Smooth muscle cell of the brain vasculature (primary cell): ENCODE measurements around the gene SLC7A8.

Experiments used
- DNase-seq: peaks from one replicate; pipeline ENCODE4 v3.0.0-alpha.2; 2012; ENCODE audit warnings: low read depth, low spot score

SLC7A8 gene

GRCh38 chr14:23130871-23131270 is 52.6 kb downstream of the SLC7A8 start:
- no peak for DNase-seq

GRCh38 chr14:23129759-23130316 is 53.6 kb downstream of the SLC7A8 start:
- no peak for DNase-seq

DNA sequence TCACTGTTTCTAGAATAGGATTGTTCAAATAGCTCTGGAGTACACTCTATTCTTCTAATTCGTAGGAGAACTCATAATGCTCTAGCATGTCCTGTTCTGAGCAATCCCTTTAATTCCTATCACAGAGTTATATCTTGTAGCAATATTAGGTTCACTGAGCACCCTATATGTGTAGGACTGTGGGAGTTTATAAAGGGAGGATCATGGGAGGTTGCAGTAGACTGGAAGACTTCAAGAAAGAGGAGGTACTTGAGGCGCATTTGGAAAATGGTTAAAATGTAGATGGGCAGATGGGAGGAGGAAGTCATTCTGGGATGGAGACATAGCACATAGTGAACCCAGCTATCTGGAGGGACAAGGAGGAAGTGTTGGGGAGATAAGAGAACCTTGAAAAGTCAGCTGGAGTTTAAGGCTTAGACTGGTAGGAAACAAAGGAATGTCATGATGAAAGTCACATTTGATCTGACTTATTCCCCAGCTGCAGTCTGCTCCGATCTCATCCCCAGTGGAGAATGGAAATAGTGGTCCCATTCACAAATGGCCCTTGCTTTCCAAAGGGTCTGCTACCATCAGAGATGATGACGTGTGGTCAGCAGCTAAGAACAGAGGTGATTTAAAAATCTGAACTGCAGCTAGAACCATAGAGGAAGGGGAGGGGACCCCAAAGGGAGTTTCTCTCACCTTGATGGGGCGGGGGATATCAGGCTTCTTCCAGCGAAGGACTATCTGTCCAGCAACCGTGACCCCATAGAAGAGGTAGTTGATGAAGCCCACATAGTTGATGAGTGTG is 54.3 kb downstream of the SLC7A8 start:
- DNase-seq, result no peak

- no peak for DNase-seq
Measured at GRCh38 chr14:23127861-23128260, 55.6 kb downstream of the SLC7A8 start.

- no peak for DNase-seq
Measured at GRCh38 chr14:23126548-23127278, 56.7 kb downstream of the SLC7A8 start.

DNA sequence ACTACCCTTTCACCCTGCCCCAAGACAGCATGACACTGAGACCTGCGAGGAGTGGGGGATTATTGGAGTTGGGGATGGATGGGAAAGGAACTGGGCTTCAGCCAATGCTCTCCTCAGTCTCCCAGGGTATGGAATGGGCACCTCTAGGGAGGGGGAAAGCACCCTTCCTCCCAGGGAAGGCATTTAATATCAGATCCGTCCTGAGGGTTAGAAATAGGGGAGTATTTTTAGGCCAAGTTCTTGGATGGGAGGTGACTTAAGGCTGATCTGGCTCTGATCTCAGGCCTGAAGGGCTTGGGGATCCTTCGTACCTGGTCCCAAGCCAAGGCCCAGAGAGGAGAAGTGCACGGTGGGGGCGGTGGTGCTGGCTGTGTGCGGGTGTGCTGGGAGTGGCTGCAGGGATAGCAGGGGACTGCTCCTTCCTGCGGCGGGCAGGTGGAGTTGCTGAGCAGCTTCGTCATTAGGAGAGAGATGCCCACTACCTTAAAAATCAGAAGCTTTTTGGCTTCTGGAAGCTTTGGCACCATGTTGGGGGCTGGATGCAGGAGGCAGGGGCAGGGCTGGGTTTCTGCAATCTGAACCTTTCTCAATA is 57.4 kb downstream of the SLC7A8 start:
- DNase-seq, result no peak

DNA sequence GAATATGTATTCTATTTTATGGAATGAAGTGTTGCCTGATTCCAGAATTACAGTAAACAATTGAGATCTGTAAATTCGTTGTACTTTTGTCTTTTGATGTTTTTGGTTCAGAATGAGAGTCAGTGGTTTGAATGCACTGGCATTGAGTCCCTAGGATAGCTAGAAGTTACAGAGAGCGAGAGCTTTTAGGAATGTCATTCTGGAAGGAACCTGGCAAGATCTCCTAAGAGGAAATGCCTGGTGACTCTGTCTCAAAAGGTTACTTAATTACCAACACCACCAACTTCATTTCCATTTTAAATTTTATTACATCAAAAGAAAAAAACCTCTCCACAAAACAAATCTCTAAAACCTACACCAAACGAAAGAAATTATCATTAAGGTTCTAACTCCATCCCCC is 58.4 kb downstream of the SLC7A8 start:
- no peak for DNase-seq

DNA sequence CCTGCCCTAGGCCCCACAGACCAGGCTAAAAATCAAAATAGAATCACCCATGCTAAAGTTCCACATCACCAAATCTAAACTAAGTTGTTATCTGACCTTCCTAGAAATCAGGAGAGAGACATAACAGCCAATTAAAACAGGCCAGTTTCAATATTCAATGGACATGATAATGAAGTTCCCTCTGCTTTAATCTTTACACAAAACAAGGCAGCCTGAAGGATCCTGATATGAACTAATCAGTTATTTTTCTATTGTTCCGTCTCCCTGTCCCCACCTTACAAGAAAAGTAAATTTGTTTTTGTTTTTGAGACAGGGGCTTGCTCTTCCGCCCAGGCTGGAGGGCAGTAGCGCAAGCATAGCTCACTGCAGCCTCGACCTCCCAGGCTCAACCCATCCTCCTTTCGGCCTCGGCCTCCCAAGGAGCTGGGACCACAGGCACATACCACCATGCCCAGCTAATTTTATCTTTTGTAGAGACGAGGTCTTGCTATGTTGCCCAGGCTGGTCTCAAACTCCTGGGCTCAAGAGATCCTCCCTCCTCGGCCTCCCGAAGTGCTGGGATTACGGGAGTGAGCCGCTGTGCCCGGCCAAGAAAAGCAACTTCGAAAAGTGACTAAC is 59.0 kb downstream of the SLC7A8 start:
- DNase-seq, result no peak

DNA sequence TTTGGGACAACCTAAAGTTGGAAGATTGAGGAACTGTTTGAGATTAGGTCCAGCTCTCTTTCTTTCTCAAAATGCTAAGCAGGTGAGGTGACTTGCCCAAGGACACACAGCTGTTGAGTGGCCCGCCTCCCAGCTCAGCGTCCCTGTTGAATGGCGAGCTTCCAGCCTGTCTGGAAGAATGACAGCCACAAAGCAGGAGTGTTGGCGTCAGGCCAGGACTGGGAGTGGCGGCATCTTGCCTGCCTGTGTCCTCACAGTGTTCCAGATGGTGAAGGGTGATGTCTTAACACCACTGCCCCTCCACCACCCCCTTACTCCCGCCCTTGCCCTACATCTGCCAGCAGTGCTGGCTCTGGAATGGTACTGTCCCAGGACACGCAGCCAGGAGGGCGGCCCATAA is 60.0 kb downstream of the SLC7A8 start:
- DNase-seq, result no peak

DNA sequence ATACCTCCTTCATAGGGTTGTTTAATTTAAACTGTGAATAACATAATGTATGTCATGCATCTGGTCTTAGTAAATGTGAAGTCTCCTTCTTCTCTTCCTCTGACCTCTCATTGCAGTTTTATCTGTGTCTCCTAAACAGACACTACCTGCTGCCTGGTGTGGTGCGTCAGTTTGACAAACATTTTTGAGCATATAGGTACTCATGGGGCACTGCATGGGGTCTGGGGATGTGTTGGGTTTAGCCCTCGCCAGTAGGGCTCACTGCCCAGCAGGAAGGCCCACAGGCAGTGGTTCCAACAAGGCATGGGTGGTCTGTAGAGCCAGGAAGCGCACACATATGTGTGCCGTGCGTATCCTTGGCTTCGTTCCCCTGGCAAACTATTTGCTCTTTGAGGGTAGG is 61.4 kb downstream of the SLC7A8 start:
- no peak for DNase-seq

GRCh38 chr14:23121361-23121771 is 62.1 kb downstream of the SLC7A8 start:
- DNase-seq, result no peak

DNA sequence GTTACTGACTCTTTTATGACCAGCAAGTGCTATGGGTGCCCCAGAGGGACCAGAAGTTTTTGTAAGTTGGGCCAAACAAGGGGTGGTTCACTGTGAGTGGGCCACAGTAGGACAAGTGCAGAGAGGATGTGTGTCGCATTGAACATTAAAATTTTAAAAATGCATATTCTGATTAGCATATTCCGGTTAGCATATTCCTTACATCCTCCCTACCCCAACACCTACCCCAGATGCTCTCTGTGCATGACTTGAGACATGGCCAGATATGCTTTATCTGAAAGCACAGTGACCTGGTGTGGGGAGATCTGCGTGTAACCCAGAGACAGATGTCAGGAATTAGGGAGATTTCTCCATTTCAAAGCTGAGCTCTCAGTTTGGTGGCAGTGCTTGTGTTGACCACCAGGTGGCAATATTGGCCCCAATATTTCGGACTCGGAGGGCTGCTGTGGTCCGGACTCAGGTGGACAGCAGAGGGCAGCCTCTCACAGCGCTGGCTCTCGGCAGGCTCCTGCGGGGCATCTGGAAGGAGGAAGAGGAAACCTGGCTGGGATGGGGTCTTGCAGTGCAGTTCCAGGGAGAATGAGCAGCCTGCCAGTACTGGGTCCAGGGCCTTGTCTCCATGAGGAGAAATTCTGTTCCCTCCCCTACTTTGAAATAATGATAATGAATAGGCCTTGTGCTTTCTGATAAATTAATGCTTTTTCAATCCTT is 62.8 kb downstream of the SLC7A8 start:
- peak; percentile 79 for DNase-seq

GRCh38 chr14:23119363-23120327 is 63.8 kb downstream of the SLC7A8 start:
- no peak for DNase-seq

- no peak for DNase-seq
Measured at GRCh38 chr14:23118506-23119362, 64.7 kb downstream of the SLC7A8 start, which contains the start of gene CEBPE. TSS of gene CEBPE (minus strand) at chr14:23119255. CDS start at chr14:23119091, 164 bp downstream.

- no peak for DNase-seq
Measured at GRCh38 chr14:23117371-23118020, 66.0 kb downstream of the SLC7A8 start.

DNA sequence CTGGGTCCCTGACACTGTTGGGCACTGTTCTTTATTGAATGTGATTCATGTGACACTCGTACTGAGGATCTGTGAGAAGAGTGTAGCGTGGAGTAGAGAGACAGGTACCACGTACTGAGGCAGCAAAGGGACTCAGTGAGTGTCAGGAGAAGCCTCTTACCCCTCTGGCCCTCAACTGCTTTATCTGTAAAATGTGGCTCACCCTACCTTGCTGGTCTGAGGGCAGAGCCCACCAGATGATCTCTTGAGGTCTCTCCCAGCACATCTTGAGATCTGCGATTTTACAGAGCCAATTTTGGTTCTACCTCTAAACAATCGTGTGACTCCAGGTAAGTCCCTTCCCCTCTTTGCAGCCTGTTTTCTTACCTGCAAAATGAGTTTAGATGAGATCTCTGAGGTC is 67.5 kb downstream of the SLC7A8 start:
- no peak for DNase-seq

GRCh38 chr14:23115039-23115731 is 68.3 kb downstream of the SLC7A8 start:
- peak; percentile 78 for DNase-seq

DNA sequence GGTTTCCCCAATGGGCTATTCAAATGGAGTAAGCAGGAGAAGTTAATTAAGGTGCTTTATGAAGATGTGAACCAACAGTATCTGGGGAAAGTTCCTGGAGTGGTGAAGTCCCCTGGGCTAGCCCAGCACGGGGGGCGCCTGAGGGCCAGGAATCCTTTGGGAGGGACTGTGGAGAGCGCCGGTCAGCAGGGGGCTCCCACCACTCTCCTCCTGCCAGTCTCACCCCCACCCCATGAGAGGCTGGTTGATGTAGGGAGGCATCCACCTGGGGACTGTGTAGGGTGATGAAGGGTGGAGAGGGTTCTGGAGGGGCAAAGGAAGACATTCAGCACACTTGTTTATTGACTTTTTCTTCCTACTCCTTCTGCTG is 68.8 kb downstream of the SLC7A8 start:
- DNase-seq, result no peak
